DMS53 treated with DMSO at 0.1 percent for 48 hours (cell line): ENCODE data around the gene CTAG1B.
"Not testable (repeated sequence)": the region's sequence is repeated elsewhere in the genome, so short reads cannot be mapped to it uniquely, and the experiment has no call there.

Experiments used
- DNase-seq: peaks from one replicate; lab custom pipeline; 2025; ENCODE audit not compliant: unreplicated experiment; lab: John Stamatoyannopoulos, UW

CTAG1B gene

GRCh38 chrX:154619182-154619581 lies at the start of gene CTAG1B:
Gene CTAG1B, minus strand, starts transcription at chrX:154619282. Its CDS starts 64 bp downstream, at chrX:154619218.
- DNase-seq, result not testable (repeated sequence)

DNA sequence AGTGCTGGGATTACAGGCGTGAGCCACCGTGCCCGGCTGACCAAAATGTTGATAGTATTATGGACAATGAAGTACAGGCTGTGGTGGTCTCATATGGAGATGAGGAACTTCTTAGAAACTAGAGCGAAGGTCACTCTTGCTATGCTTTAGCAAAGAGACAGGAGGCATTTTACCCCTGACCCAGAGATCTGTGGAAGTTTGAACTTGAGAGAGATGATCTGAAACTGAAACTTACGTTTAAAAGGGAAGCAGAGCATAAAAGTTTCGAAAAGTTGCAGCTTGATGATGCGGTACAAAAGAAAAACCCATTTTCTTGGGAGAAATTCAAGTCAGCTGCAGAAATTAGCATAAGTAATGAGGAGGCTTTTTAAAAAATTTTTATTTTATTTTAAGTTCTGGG lies 42.8 kb upstream of the CTAG1B start:
- no peak for DNase-seq

DNA sequence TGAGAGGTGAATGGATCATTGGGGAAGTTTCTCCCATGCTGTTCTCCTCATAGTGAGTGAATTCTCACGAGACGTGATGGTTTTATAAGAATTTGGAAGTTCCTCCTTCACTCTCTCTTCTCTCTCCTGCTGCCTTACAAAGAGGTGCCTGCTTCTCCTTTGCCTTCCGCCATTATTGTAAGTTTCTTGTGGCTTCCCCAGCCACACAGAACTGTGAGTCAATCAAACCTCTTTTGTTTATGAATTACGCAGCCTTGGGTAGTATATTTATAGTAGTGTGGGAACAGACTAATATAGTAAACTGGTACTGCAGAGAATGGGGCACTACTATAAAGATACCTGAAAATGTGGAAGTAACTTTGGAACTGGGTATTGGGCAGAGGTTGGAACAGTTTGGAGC lies 42.1 kb upstream of the CTAG1B start:
- DNase-seq, result no peak

DNA sequence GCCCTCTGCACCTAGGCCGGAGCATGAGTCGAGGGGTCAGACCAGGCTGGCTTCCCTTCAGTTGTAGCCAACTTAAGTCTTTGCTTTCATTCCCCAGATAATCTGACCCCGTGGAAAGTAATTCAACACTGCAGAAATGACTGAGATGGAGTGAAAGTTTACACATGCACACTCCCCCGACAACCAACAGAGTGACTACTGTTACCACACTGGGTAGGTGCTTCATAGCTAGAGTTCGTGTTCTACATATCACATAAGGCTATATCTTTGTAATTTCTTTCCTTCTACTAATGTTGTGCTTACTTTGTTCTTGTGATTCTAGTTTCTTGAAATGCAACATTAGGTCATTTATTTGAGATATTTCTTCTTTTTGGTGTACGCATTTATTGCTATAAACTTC lies 41.5 kb upstream of the CTAG1B start:
- DNase-seq, result no peak

DNA sequence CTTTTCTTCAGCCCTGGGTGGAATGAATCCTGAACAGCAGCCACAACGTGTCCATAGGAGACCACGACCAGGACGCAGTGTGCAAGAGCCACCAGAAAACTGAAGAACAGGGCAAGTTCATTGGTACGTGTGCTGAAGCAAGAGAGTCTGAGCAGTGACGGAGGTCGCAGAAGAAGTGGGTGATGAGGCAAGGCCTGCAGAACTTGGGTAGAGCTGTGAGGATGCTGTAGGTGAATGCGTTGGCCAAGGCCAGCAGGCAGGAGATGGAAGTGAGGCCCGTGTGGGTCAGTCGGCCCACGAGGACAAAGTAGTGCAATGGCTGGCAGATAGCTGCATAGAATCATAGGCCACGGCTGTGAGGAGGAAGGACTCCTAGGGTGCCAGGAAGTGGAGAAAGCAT lies 39.9 kb upstream of the CTAG1B start:
- DNase-seq, result no peak

DNA sequence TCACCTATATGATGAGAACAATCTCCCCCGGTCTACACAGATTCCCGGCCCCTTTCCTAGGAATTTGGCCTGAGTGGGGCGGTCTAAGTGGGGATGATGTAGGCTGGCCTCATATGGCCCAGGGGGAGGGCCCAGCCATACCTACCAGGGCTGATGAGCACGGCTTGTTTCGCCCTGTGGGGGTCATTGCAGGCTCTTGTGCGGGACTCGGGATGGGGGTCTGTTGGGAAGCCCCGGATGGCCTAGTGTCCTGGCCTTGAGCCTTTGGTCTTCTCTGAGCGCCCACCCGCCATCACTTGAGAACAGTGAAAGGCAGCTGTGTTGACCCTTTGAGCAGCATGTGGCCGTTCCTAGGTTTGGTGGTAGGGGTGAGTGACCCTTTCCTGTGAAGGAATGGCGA lies 39.1 kb upstream of the CTAG1B start:
- DNase-seq, result no peak

DNA sequence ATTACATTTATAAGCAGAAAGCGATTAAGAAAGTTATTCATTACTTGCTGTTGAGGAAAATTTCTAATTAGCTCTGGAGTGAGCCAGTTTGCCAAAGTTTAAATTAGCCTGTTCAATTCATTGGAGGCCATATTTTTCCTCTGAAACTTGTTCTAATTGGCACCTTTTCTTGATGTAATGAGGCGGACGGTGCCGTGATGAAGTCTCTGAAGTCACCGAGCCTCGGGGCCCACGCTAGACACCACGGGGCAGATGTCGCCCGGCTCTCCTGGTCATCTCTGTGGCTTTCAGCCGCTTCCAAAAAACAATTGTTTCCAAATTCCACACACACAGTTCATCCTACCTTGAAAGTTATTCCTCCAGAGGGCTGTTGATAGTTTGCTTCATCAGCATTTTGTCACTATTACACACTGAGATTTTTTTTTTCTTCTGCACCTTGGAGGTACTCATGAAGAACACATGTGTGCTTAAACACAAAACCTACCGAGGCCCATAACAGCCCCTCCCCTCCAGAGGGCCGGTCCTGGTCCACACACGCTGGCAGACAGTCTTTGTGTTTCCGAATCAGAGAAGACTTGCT lies 38.2 kb upstream of the CTAG1B start:
- DNase-seq, result no peak

DNA sequence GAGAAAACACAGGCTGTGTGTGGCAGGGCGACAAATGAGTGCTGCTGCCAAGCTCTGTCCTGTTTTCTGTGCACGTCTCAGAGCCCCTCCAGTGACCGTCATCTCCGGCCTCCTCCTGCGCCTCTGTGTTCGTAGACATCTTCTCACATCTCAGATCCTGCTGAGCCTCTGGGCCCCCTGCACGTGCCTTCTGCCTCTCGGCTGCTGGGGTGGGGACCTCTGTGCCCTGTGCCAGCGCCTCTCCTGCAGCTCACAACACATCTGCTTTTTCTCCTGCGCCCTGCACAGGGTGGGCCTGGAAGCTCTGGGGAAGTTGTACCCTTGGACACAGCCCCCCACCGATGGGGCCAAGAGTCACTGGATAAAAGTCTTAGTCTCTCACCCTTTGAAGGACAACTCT lies 36.7 kb upstream of the CTAG1B start:
- no peak for DNase-seq

DNA sequence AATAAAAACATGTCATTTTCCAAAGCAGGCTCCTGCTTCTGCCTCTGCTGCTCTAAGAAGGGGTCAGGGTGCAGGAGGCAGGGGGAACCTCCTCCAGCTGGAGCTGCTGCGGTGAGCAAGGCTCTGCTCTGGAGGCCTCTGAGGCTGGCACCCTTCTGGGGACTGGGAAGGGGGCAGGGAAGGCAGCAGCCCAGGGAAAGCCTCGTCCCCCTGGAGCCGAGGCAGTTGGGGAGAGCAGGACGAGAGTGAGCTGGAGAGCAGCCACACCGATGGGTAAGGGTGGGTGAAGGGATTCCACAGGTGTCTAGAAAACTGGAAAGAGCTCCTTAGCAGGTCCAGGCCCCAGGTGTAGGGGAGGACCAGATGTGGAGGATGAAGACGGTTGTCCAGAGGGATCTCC lies 36.3 kb upstream of the CTAG1B start:
- DNase-seq, result no peak

GRCh38 chrX:154654925-154655324 lies 35.8 kb upstream of the CTAG1B start:
- no peak for DNase-seq

- no peak for DNase-seq
Measured at GRCh38 chrX:154654372-154654771, 35.3 kb upstream of the CTAG1B start.

DNA sequence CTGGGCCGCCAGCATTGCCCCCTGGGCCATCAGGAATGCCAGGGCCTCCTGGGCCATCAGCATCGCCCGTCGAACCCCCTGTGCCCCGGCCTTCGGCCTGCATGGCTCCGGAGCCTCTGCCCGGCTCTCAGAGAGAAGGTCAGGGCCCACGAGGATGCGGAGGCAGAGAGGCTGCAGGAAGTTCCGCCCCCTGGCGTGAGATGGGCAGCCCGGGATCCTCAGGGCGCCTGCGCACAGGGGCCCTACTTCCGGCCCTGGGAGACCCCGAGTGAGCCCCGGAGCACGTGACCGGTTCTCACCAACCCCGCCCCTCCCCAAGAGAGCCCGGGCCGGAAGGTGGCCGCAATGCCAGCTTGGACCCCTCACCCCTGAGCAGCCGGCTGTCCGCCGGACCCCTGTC lies 34.3 kb upstream of the CTAG1B start, which contains the start of gene CTAG2:
Gene CTAG2 (minus strand): TSS at position 167 of the 400 bp plus-strand sequence. CDS start 64 bp downstream, at position 103.
- not testable (repeated sequence) for DNase-seq

DNA sequence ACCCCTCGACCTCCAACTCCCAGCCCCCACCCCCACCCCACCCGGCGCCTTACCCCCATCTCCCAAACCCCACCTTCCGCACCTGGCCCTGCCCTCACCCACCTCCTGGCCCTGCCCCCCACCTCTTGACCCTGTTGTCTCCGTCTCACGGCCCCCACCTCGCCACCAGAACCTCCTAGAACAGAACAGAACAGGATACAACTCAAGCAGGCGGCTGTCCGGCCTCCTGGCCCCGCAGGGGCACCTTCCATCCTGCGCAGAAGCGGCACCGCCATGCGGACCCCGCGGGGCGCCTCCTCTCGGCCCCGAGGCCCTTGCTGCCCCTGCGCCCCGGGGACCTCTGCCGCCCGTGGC lies 33.9 kb upstream of the CTAG1B start:
- DNase-seq, result no peak

DNA sequence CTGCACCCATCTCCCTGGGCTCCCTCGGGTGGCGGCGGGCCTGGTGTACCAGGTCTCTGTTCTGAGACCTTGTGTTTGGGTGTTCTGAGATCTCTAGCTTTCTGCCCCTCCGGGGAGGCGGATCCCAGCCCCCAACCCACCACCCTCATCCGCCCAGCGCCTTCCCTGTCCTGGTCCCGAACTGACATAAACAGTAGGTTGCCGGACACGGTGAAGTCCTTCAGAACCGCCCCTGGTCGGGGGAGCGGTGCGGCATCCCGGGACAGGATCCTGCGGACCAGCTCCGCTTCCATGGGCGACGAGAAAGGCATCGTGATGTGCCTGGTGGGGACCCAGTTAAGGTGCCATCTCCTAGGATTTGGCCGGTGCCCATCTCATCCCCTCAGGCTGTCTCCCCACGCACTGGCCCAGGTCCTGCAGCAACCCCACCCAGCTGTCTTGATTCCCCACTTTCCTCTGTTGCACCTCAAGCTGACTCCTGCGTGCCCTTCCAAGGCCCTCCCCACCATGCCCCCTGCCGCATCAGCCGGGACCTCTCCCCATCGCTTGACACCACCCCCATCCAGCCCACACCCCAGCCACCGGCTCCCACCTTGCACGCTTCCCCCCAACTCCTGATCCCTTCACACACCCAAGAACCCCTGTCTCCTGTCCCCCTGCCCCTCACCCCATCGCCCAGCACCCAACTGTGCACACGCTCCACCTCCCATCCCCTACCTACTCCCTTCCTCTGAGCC lies 33.4 kb upstream of the CTAG1B start:
- no peak for DNase-seq

- no peak for DNase-seq
Measured at GRCh38 chrX:154650221-154650510, 31.1 kb upstream of the CTAG1B start.

DNA sequence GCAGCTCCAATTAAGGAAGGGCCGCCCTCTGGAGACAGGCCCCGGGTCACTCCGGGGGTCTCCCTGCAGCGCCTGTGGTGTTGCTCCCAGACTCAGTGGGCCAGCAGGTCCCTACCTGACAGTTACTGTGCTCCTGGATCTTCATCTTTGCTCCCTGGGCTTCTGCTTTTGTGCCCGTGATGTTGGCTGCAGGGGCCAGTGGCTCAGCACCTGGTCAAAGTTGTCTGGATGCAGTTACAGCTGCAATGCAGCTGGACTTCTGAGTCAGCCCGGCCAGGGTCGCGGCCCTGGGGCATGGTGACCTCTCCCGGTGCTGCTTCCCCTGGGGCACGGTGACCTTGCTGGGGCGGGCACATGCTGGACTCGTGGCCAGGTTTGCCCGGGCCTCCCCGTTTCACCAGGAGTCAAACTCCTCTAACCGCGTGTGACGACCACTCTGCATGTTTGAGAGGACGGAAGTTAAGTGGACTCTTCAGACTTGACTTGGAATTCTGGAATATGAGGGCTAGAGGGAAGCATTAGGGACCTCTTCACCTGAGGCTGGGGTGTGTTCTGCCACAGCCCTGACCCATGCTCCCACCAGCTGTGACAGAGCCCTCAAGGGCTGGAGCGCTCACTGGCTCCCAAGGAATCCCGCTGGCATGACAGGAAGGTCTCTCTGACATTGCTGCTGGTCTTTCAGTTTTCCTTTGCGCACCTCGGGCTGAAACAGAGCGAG lies 30.6 kb upstream of the CTAG1B start:
- DNase-seq, result no peak

DNA sequence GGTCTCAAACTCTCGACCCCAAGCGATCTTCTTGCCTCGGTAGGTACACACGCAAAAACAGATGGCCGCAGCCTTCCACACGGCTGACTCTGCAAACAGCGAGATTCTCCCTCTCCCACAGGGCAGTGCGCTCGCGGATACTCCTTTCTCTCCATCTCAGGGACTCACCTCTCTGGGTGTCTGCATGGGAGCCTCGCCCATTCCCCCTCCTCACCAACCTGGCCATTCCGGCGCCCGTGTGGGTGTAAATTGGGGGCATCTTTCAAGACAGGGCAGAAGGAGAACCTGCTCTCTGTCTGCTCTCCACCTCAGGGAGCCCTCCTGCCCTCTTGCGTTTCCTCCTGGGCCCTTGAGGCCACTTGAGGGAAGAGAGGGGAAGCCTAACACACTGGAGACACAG lies 29.8 kb upstream of the CTAG1B start:
- no peak for DNase-seq

GRCh38 chrX:154645745-154646378 lies 26.8 kb upstream of the CTAG1B start:
- not testable (repeated sequence) for DNase-seq

- not testable (repeated sequence) for DNase-seq
Measured at GRCh38 chrX:154643708-154644107, 24.6 kb upstream of the CTAG1B start.

DNA sequence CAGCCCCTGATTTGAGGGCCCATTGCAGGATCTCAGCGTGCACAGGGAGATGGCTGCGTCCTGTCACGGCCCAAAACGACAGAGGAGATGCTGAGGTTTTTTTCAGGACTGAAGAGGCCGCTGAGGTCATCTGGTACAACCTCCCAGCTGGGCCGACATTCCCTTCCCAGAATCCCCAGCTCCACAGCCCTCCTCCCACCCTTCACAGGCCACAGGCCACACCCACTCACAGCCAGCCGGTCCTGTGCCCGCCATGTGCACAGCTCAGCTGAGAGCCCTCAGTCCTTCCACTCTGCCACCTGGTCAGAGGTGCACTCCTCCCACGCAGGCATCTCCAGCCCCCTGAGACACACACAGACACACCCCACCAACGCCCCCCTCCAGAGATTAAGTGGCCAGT lies 22.7 kb upstream of the CTAG1B start:
- not testable (repeated sequence) for DNase-seq

DNA sequence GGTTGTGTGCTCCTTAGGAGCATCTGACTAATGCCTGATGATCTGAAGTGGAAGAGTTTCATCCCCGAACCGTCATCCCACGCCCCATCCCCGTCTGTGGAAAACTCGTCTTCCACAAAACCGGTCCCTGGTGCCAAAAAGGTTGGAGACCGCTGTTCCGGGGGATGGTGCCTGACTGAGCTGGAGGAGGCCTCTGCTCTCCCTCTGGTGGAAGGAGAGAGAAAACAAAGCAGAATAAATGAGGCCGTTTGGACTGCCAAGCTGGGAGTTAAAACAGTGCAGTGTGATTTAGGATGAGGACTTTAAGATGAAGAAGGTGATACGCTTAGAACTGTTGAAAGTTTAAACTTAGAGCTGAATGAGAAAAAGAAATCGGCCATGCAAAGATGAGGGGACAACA lies 14.6 kb upstream of the CTAG1B start:
- DNase-seq, result not testable (repeated sequence)

- not testable (repeated sequence) for DNase-seq
Measured at GRCh38 chrX:154630949-154631348, 11.9 kb upstream of the CTAG1B start.
